ENCODE measurements around the gene CLCN7. TPM values are rescaled to one million over a fixed set of nuclear protein-coding genes. Genes with fewer than 3 reads are reported as not detected.

CLCN7 gene
- polyA plus RNA-seq, 1 experiment: 36.4 TPM

- ChIA-PET CTCF (no interaction called here), POLR2A (no interaction called here)
- no peak for DNase-seq (ENCODE audit: low read depth)
- no peaks in the 10 kb centered on the region for H3K27me3 ChIP-seq (ENCODE audit: control insufficient read depth, insufficient read depth, low read length)
- TF ChIP-seq CTCF (IDR thresholded peaks at IDR 0.05; ENCODE audit: insufficient read depth, low read depth, low read length): no peak
- H3K4me3 ChIP-seq (ENCODE audit: low read depth, low read length): no peak overlapping the region
- peaks cover 27% of the 10 kb centered on the region for H3K36me3 ChIP-seq (ENCODE audit: control insufficient read depth, insufficient read depth, low read length)
Measured at GRCh38 chr16:1505912-1506311, 31.1 kb upstream of the CLCN7 start.

DNA sequence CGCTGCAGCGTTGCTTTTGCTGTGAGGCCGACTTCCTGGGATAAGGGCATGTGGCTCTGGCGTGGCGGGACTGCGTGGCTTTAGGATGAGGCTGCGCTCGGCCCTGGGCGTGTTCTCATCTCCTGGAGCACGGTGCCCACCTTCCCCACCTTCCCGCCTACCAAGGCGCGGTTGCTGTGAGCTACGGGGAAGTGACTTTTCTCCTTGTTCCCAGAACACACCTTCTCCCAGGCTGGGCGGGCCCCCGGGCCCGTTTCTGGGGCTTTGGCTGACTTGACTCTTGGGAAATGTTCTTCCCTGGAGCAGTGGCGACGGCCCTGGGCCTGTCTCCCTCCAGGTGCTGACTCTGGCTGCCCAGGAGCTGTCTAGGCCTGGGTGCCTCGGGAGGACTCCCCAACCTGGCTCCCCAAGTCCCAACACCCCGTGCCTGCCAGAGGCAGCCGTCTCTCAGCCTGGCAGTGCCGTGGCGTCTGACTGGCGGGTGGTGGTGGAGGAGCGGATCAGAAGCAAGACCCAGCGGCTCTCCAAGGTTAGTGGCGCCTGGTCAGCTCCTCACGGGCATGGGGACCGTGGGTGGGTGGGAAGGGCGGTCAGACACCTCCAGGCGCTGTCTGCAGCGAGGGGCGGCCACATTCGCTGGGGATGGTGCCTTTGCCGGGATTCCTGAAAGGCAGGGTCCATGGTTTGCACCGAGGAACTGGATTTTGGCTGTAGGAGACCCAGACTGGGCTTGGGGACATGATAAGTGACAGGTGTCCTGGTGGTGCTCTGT lies 30.4 kb upstream of the CLCN7 start:
- Histone ChIP-seq H3K27me3 (ENCODE audit: control insufficient read depth, insufficient read depth, low read length) (no peaks in the 10 kb centered on the region), H3K4me3 (ENCODE audit: low read depth, low read length) (no peak overlapping the region), H3K36me3 (ENCODE audit: control insufficient read depth, insufficient read depth, low read length) (peaks cover 31% of the 10 kb centered on the region)
- ChIA-PET POLR2A (no interaction called here), CTCF (no interaction called here)
- TF ChIP-seq CTCF (IDR thresholded peaks at IDR 0.05; ENCODE audit: insufficient read depth, low read depth, low read length): no peak
- no peak for DNase-seq (ENCODE audit: low read depth)

- H3K36me3 ChIP-seq (ENCODE audit: control insufficient read depth, insufficient read depth, low read length): peaks cover 34% of the 10 kb centered on the region
- TF ChIP-seq CTCF (IDR thresholded peaks at IDR 0.05; ENCODE audit: insufficient read depth, low read depth, low read length): no peak
- H3K27me3 ChIP-seq (ENCODE audit: control insufficient read depth, insufficient read depth, low read length): no peaks in the 10 kb centered on the region
- ChIA-PET CTCF (interaction anchor here (0.6 to 1.1 kb wide), 2 partner anchors 9 to 480 kb away, joined by 3 to 4 read pairs; no protein-coding TSS in a partner anchor), POLR2A (no interaction called here)
- DNase-seq (ENCODE audit: low read depth): no peak
- H3K4me3 ChIP-seq (ENCODE audit: low read depth, low read length): no peak overlapping the region
Measured at GRCh38 chr16:1503110-1503955, 28.5 kb upstream of the CLCN7 start.

DNA sequence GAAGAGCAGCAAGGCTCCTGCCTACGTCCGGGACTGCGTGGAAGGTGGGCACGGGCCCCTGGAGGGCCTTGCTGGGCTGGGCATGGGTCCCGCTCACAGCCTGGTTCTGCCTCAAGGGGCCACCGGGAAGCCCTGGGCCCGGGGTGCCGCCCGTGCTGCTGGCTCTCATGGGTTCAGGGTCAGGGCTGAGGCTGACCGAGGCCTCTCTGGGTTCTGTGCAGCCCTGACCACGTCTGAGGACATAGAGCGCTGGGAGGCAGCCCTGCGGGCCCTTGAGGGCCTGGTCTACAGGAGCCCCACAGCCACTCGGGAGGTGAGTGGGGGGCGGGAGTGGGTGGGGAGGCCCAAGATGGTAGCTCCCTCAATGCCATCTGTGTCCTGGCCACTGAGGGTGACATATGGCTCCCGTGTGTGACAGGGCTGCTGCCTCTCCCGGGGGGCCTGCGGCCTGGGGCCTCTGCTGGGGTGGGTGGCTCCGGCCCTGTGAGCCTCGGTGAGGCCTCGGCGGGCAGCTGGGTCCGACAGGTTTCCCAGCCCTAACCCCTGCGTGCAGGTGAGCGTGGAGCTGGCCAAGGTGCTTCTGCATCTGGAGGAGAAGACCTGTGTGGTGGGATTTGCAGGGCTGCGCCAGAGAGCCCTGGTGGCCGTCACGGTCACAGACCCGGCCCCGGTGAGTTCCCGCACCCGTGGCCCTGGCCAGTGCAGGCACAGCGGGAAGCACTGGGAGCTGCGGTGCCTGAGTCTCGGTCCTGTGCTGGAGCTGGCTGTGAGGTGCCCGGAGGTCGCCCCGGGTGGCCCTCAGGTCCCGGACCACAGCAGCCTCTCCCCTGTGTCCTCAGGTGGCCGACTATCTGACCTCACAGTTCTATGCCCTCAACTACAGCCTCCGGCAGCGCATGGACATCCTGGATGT lies 27.5 kb upstream of the CLCN7 start:
- H3K27me3 ChIP-seq (ENCODE audit: control insufficient read depth, insufficient read depth, low read length): no peaks in the 10 kb centered on the region
- no peak for TF ChIP-seq CTCF (IDR thresholded peaks at IDR 0.05; ENCODE audit: insufficient read depth, low read depth, low read length)
- no peak overlapping the region for H3K4me3 ChIP-seq (ENCODE audit: low read depth, low read length)
- ChIA-PET CTCF (interaction anchor here (0.6 to 1.1 kb wide), 2 partner anchors 8 to 481 kb away, joined by 3 to 4 read pairs; no protein-coding TSS in a partner anchor), POLR2A (no interaction called here)
- DNase-seq (ENCODE audit: low read depth): no peak
- peaks cover 38% of the 10 kb centered on the region for H3K36me3 ChIP-seq (ENCODE audit: control insufficient read depth, insufficient read depth, low read length)
